ENCODE measurements around the gene OTOF.
A peak's percentile ranks its signal among the peaks of the same experiment; 100 is the strongest.

GRCh38 chr2:26471766-26472706, 5.9 kb downstream of the OTOF start:
- TF ChIP-seq, protein P1, sequence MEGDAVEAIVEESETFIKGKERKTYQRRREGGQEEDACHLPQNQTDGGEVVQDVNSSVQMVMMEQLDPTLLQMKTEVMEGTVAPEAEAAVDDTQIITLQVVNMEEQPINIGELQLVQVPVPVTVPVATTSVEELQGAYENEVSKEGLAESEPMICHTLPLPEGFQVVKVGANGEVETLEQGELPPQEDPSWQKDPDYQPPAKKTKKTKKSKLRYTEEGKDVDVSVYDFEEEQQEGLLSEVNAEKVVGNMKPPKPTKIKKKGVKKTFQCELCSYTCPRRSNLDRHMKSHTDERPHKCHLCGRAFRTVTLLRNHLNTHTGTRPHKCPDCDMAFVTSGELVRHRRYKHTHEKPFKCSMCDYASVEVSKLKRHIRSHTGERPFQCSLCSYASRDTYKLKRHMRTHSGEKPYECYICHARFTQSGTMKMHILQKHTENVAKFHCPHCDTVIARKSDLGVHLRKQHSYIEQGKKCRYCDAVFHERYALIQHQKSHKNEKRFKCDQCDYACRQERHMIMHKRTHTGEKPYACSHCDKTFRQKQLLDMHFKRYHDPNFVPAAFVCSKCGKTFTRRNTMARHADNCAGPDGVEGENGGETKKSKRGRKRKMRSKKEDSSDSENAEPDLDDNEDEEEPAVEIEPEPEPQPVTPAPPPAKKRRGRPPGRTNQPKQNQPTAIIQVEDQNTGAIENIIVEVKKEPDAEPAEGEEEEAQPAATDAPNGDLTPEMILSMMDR (IDR thresholded peaks at IDR 0.05) = peak; percentile 8
- no peak for TF ChIP-seq EZH2phosphoT487 (IDR thresholded peaks at IDR 0.05)

Measured in neural progenitor cell (in vitro differentiated cells).